H9 (cell line): ENCODE results near the gene DNAJC21. TPM values are rescaled to one million over a fixed set of nuclear protein-coding genes. Genes with fewer than 3 reads are reported as not detected.

Experiments
- DNase-seq: peaks from one replicate; pipeline ENCODE4 v3.0.0-alpha.2; 2017
- H2AFZ ChIP-seq: one replicate; pipeline ENCODE4 v1.6.1; 2013; ENCODE audit warnings: mild to moderate bottlenecking, low read length, control low read depth, moderate library complexity
- H2AK5ac ChIP-seq: 2 replicates; pipeline ENCODE4 v1.6.1; 2013; ENCODE audit warnings: low read length, control low read depth, mixed read lengths; ENCODE audit not compliant: insufficient read length
- H2BK120ac ChIP-seq: one replicate; pipeline ENCODE4 v1.6.1; 2013; ENCODE audit warnings: low read depth, mild to moderate bottlenecking, low read length, control low read depth, inconsistent platforms; ENCODE audit not compliant: poor library complexity, severe bottlenecking
- H2BK12ac ChIP-seq: 2 replicates; pipeline ENCODE4 v1.6.1; 2013; ENCODE audit warnings: low read length, control low read depth, mixed read lengths, low read depth; ENCODE audit not compliant: insufficient read length
- H2BK15ac ChIP-seq: 2 replicates; pipeline ENCODE4 v1.6.1; 2013; ENCODE audit warnings: low read depth, low read length, control low read depth
- H2BK20ac ChIP-seq: one replicate; pipeline ENCODE4 v1.6.1; 2013; ENCODE audit warnings: low read depth, mild to moderate bottlenecking, low read length, control low read depth, inconsistent platforms; ENCODE audit not compliant: poor library complexity, severe bottlenecking
- H2BK5ac ChIP-seq: 2 replicates; pipeline ENCODE4 v1.6.1; 2013; ENCODE audit warnings: low read length, control low read depth, mixed read lengths; ENCODE audit not compliant: insufficient read length
- H3K14ac ChIP-seq: 2 replicates; pipeline ENCODE4 v1.6.1; 2013; ENCODE audit warnings: low read length, control low read depth; ENCODE audit not compliant: insufficient read depth
- H3K18ac ChIP-seq: 2 replicates; pipeline ENCODE4 v1.6.1; 2013; ENCODE audit warnings: low read depth, mild to moderate bottlenecking, mixed read lengths, low read length, control low read depth; ENCODE audit not compliant: insufficient read length
- H3K23ac ChIP-seq: 2 replicates; pipeline ENCODE4 v1.6.1; 2013; ENCODE audit warnings: low read length, control low read depth, mixed read lengths, low read depth; ENCODE audit not compliant: insufficient read length
- H3K23me2 ChIP-seq: 2 replicates; pipeline ENCODE4 v1.6.1; 2013; ENCODE audit warnings: low read depth, mild to moderate bottlenecking, mixed read lengths, low read length, control low read depth; ENCODE audit not compliant: insufficient read length, poor library complexity, severe bottlenecking
- H3K27ac ChIP-seq: 2 replicates; pipeline ENCODE4 v1.5.1; 2013; ENCODE audit warnings: low read length, control low read depth, mixed read lengths, low read depth; ENCODE audit not compliant: insufficient read length
- H3K27me3 ChIP-seq: 2 replicates; pipeline ENCODE4 v1.6.1; 2013; ENCODE audit warnings: low read length, control low read depth, inconsistent platforms; ENCODE audit not compliant: insufficient read depth
- H3K4ac ChIP-seq: 2 replicates; pipeline ENCODE4 v1.6.1; 2013; ENCODE audit warnings: low read depth, mild to moderate bottlenecking, control low read depth, inconsistent platforms, low read length, moderate library complexity
- H3K4me1 ChIP-seq: 2 replicates; pipeline ENCODE4 v1.6.1; 2013; ENCODE audit warnings: low read length, control low read depth, inconsistent platforms; ENCODE audit not compliant: insufficient read depth
- H3K4me2 ChIP-seq: 2 replicates; pipeline ENCODE4 v1.6.1; 2013; ENCODE audit warnings: low read length, control low read depth, mixed read lengths; ENCODE audit not compliant: insufficient read length, insufficient read depth
- H3K56ac ChIP-seq: 2 replicates; pipeline ENCODE4 v1.6.1; 2013; ENCODE audit warnings: low read depth, mild to moderate bottlenecking, mixed read lengths, low read length, control low read depth; ENCODE audit not compliant: insufficient read length
- H3K79me1 ChIP-seq: 2 replicates; pipeline ENCODE4 v1.6.1; 2013; ENCODE audit warnings: low read depth, mild to moderate bottlenecking, moderate library complexity, low read length, control low read depth, inconsistent platforms; ENCODE audit not compliant: insufficient read depth, poor library complexity, severe bottlenecking
- H3K79me2 ChIP-seq: 2 replicates; pipeline ENCODE4 v1.6.1; 2013; ENCODE audit warnings: low read length, control low read depth, inconsistent platforms; ENCODE audit not compliant: insufficient read depth
- H3K9ac ChIP-seq: 2 replicates; pipeline ENCODE4 v1.6.1; 2013; ENCODE audit warnings: low read length, control low read depth, mixed read lengths; ENCODE audit not compliant: insufficient read length; ENCODE audit errors: extremely low read depth
- H3K9me3 ChIP-seq: one replicate; pipeline ENCODE4 v1.6.1; 2013; ENCODE audit warnings: low read depth, low read length, inconsistent platforms; ENCODE audit not compliant: control insufficient read depth
- H3T11ph ChIP-seq: one replicate; pipeline ENCODE4 v1.6.1; 2013; ENCODE audit warnings: mild to moderate bottlenecking, low read length, control low read depth, inconsistent platforms
- H4K20me1 ChIP-seq: one replicate; pipeline ENCODE4 v1.6.1; 2013; ENCODE audit not compliant: control insufficient read depth, insufficient read length, insufficient read depth
- H4K5ac ChIP-seq: 2 replicates; pipeline ENCODE4 v1.6.1; 2013; ENCODE audit warnings: low read depth, mild to moderate bottlenecking, mixed read lengths, low read length, control low read depth; ENCODE audit not compliant: insufficient read length
- H4K8ac ChIP-seq: replicated peaks from 2 replicates; pipeline ENCODE4 v1.6.1; 2013; ENCODE audit warnings: low read length, control low read depth, mixed read lengths, low read depth; ENCODE audit not compliant: insufficient read length
- H4K91ac ChIP-seq: 2 replicates; pipeline ENCODE4 v1.6.1; 2013; ENCODE audit warnings: low read depth, mild to moderate bottlenecking, moderate library complexity, mixed read lengths, low read length, control low read depth; ENCODE audit not compliant: insufficient read length
- H3K27ac Mint-ChIP-seq, 3 experiments: 2 replicates in 2 of 3; 3 replicates in 1 of 3; pipeline ENCODE4 v1.8.0; 2020 to 2021; ENCODE audit warnings: mixed read lengths in 3 of 3, mild to moderate bottlenecking in 1 of 3, moderate library complexity in 1 of 3
- H3K27me3 Mint-ChIP-seq: 2 replicates; pipeline ENCODE4 v1.8.0; 2021; ENCODE audit warnings: low read depth, mild to moderate bottlenecking, moderate library complexity, mixed read lengths
- H3K36me3 Mint-ChIP-seq, 3 experiments: 2 replicates in 2 of 3; 3 replicates in 1 of 3; pipeline ENCODE4 v1.8.0; 2020 to 2021; ENCODE audit warnings: low read depth in 3 of 3, mixed read lengths in 3 of 3; ENCODE audit not compliant: insufficient read depth in 1 of 3
- H3K4me1 Mint-ChIP-seq, 2 experiments: 2 replicates each; pipeline ENCODE4 v1.8.0; 2020; ENCODE audit warnings: mixed read lengths in 2 of 2
- H3K4me3 Mint-ChIP-seq, 2 experiments: 2 replicates in 1 of 2; 3 replicates in 1 of 2; pipeline ENCODE4 v1.8.0; 2020 to 2021; ENCODE audit warnings: mild to moderate bottlenecking in 2 of 2, mixed read lengths in 2 of 2, moderate library complexity in 1 of 2
- H3K9me3 Mint-ChIP-seq, 2 experiments: 2 replicates in 1 of 2; 3 replicates in 1 of 2; pipeline ENCODE4 v1.8.0; 2020; ENCODE audit warnings: mild to moderate bottlenecking in 2 of 2, mixed read lengths in 2 of 2, moderate library complexity in 1 of 2
- CTCF ChIP-seq: fragments of 200-600 bp; sonication (generic); conservative IDR thresholded peaks from 3 replicates; pipeline ENCODE4 v1.8.0; 2021; ENCODE audit warnings: antibody characterized with exemption, mild to moderate bottlenecking
- total RNA-seq: library from RNA; stranded (reverse); gene quantifications from 2 replicates; pipeline ENCODE4 v1.2.1, GENCODE V29; 2021

Gene DNAJC21
- total RNA-seq, 1 experiment from 2014 or later, result 50.4 TPM

- no peak overlapping the region for H2AFZ ChIP-seq
- no peak overlapping the region for H2BK5ac ChIP-seq
- H2BK12ac ChIP-seq, result no peak overlapping the region
- no peak for DNase-seq
- H3K4me1 ChIP-seq, result no peaks in the 10 kb centered on the region
- H3K56ac ChIP-seq, result no peak overlapping the region
- no peak overlapping the region for H3K4ac ChIP-seq
- no peak overlapping the region for H3K23ac ChIP-seq
- no peak overlapping the region for H2BK20ac ChIP-seq
- H3K9ac ChIP-seq, result no peak overlapping the region
- no peak overlapping the region for H3K4me2 ChIP-seq
- H4K91ac ChIP-seq, result no peak overlapping the region
- H4K20me1 ChIP-seq, result no peaks in the 10 kb centered on the region
- H2BK15ac ChIP-seq, result no peak overlapping the region
- Mint-ChIP-seq H3K36me3 (peaks cover 3 to 9% (median 7%) of the 10 kb centered on the region in 3 experiments; a peak in 6 of 7 replicates), H3K4me3 (no peak overlapping the region), H3K27me3 (no peaks in the 10 kb centered on the region), H3K4me1 (no peaks in the 10 kb centered on the region), H3K9me3 (peaks cover 13 to 14% of the 10 kb centered on the region in 2 experiments), H3K27ac (no peak overlapping the region)
- no peaks in the 10 kb centered on the region for H3K79me2 ChIP-seq
- no peak overlapping the region for H3K14ac ChIP-seq
- no peak for TF ChIP-seq CTCF
- H3K18ac ChIP-seq, result no peak overlapping the region
- H3K79me1 ChIP-seq, result no peaks in the 10 kb centered on the region
- no peak overlapping the region for H3K27ac ChIP-seq
- no peaks in the 10 kb centered on the region for H3K23me2 ChIP-seq
- no peaks in the 10 kb centered on the region for H3K27me3 ChIP-seq
- H2BK120ac ChIP-seq, result no peak overlapping the region
- H2AK5ac ChIP-seq, result no peak overlapping the region
- no peak overlapping the region for H4K8ac ChIP-seq
- no peak overlapping the region for H4K5ac ChIP-seq
- no peaks in the 10 kb centered on the region for H3K9me3 ChIP-seq
- H3T11ph ChIP-seq, result no peak overlapping the region
Observed at GRCh38 chr5:34881246-34881645, 48.1 kb upstream of the DNAJC21 start.
